GM20000 (cell line): Measurements from ENCODE around the gene LRIT2.

ENCODE experiments used
- DNase-seq: peaks from one replicate; pipeline ENCODE4 v3.0.0; 2012; ENCODE audit warnings: low spot score
- TF ChIP-seq, protein P1 (sequence below): IDR thresholded peaks from 2 replicates; pipeline ENCODE4 v1.5.1; 2012; ENCODE audit warnings: mild to moderate bottlenecking, control low read depth; ENCODE audit errors: extremely low read depth, missing control alignments

LRIT2 gene

DNA sequence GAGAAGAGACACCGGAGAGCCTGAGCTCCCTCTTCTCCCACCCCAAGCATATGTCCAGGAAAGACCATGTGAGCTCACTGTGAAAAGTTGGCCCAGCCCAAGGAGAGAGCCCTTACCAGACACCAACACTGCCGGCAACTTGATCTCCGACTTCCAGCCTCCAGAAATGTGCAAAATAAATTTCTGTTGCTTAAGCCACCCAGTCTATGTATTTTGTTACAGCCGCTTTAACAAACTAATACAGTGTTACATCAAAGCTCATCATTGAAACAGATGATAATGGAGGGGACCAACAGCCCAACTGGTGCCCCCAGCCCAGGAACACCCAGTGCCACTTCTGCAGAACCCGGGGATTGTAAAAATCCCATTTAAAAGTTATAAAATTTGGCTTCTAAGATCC, 38.4 kb upstream of the LRIT2 start:
- TF ChIP-seq, protein P1, sequence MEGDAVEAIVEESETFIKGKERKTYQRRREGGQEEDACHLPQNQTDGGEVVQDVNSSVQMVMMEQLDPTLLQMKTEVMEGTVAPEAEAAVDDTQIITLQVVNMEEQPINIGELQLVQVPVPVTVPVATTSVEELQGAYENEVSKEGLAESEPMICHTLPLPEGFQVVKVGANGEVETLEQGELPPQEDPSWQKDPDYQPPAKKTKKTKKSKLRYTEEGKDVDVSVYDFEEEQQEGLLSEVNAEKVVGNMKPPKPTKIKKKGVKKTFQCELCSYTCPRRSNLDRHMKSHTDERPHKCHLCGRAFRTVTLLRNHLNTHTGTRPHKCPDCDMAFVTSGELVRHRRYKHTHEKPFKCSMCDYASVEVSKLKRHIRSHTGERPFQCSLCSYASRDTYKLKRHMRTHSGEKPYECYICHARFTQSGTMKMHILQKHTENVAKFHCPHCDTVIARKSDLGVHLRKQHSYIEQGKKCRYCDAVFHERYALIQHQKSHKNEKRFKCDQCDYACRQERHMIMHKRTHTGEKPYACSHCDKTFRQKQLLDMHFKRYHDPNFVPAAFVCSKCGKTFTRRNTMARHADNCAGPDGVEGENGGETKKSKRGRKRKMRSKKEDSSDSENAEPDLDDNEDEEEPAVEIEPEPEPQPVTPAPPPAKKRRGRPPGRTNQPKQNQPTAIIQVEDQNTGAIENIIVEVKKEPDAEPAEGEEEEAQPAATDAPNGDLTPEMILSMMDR: no peak
- no peak for DNase-seq

DNA sequence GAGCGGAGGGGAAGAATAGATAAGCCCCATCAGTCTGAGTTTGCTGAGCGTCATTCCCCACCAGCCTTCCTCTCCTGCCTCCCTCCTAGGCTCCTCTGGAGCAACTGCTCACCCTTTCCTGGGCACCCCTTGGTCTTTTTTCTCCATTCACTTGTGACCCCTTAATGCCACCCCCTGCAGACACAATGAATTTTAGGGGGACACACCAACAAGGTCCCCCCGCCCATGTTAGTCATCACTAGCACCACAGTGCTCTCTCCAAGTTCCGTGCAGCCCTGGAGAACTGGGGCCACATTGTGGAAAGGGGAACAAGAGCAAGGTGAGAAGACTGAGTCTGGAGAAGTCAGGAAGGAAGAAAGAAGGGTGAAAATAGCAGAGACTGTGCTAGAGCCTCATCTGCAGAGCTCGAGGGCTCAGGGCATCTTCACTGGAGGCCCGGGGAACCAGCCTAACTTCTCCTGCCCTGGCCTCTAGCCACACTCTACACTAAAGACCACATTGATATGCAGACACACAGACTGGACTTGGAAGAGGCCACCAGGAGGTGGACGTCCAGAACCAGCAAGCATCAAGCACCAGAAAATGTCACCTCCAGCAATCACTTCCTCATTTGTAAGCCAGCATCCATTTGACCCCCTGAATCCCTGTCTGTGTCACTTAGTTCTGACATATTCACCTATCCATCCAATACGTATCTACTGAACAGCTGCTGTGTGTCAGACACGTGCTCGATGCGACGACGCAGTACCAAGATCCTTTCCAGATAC, 37.0 kb upstream of the LRIT2 start:
- DNase-seq: no peak
- TF ChIP-seq, protein P1: no peak

DNA sequence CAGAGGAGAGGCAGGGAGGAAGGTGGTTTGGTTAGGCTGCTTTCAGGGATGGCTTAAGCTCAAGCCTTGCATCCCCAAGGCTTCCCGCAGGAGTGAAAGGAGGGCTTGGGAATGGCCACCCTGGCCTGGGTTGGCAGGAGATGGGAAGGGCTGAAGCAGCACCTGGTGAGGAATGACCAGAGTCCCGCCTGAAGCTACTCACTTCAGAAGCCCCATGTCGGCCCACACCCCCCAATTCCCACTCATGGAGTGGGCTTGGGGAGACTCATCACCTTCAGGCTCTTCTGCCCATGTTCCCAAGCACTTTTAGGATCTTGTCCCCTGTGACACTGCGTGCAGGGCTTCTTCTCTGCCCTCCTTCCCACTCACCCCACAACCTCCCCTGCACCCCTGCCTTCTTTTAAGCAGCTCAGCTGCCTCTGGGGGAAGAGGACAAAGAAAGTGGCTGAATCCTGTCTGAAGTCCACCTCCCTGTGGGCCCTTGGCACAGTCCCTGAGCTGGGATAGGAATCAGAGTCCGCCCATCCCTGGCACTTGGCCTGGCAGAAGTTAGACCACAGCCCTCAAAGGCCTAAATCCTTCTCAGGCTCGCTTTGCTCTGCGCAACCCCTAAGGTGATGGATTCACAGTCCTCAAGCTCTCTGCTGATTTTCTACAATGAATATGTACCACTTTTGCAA, 36.0 kb upstream of the LRIT2 start:
- TF ChIP-seq, protein P1: no peak
- no peak for DNase-seq

DNA sequence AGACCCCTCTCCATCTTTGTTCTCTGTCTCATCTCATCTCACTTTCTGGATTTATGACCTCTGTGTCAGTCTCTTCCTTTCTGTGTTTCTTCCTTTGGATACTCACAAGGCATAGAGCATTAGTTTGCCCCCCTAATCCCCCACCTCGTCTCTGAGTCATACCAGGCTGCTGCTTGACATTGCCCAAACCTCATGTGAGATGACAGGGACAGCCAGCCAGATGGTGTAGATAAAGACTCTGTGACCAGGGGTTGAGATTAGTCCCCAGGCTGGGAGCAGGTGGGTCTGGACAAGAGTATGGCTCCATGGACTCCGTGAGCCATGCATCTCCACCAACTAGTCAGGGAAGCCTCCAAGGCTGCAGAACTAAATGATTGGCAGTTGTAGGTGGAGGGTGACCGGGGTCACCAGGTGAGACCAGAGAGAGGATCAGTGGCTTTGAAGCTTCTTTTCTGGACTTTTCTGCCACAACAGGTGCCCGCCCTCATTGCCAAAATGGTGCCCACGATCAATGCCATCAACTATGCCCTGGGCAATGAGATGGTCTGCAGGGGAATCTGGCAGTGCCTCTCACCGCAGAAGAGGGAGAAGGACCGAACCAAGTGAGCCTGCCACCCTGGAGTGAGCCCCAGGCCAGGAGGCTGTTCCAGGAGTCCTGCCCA, 32.8 kb upstream of the LRIT2 start:
- no peak for DNase-seq
- TF ChIP-seq, protein P1: no peak

DNA sequence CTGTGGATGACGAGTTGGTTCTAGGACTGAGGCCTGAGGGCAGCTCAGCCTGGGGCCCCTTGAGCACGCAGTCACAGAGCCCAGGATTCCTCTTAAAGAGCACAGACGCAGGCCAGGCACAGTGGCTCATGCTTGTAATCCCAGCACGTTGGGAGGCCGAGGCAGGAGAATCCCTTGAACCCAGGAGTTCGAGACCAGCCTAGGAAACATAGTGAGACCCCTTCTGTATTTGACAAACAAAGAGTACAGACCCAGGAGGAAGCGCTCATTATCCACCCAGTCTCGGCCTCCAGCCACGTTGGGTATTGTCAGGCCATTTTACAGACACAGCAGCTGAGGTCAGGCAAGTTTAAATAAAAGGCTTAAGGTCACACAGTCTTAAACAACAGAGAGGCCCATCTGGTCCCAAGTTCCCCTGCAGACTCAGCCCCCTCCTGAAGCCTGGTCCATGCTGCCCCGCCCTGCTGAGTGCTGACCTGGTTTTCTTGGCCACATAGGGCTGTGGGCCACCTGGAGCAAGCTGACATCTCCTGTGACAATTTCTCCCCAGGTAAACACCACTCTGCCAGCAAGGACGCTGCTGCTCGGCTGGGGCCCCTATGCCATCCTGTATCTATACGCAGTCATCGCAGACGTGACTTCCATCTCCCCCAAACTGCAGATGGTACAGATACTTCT, 32.1 kb upstream of the LRIT2 start:
- TF ChIP-seq, protein P1: no peak
- no peak for DNase-seq

DNA sequence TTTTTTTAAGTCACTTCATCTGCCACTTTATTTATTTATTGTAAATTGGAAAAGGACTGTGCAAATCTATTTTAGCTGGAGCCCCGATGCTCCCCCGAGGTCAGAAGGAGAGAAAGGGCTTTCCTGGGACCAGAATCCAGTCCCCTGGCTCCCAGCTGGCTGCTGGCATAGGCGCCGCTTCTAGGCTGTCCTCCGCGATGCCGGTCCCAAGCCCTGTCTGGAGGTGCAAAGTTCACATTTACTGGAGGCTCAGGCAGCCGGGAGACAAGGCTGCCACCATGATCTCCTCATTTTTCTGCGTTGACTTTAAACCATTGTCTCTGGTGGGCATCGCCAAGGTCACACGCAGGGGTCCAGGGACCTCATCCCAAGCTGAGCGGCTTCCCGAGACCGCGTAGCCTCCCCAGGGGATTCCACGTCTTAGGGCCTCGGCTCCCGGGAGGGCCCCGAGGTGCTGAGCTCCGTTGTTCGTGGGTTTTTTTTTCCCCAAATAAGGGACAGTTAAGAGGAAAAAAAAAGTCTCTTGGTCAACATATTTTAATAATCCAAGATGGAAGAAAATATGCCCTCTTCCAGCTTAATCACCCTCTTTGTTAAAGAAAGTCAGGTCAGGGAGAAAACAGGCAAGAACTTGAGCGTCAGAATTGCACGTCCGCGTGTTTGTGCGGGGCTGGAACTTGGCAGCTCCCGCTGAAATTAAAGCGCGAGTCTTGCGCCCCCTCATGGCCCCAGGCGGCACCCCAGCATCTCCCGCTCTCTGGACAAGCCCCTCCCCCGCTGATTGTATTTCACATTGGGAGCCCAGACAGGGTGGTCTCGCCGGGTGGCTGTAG, 31.4 kb upstream of the LRIT2 start:
- DNase-seq: peak; percentile 48
- TF ChIP-seq, protein P1: peak; percentile 44
